Stimulated activated CD8-positive, alpha-beta memory T cell treated with anti-CD3 and anti-CD28 coated beads, Interleukin-15, amount 100 ng/mL, for 4 hours (primary cell): ENCODE measurements around the gene SRRM3.
A peak's percentile ranks its signal among the peaks of the same experiment; 100 is the strongest.
"Not testable (repeated sequence)": the region's sequence is repeated elsewhere in the genome, so short reads cannot be mapped to it uniquely, and the experiment has no call there.

Experiments used
- DNase-seq, 2 donors: peaks; one replicate each; pipeline ENCODE4 v3.0.0-alpha.2; 2020; ENCODE audit warnings: low read depth in 2 of 2

The SRRM3 gene

GRCh38 chr7:76231071-76231470, 29.4 kb downstream of the SRRM3 start:
- no peak for DNase-seq

GRCh38 chr7:76231583-76231982, 29.9 kb downstream of the SRRM3 start:
- DNase-seq, result no peak

- DNase-seq, result no peak
Observed at GRCh38 chr7:76232698-76233097, 31.0 kb downstream of the SRRM3 start.

GRCh38 chr7:76233538-76234281, 32.0 kb downstream of the SRRM3 start:
- no peak for DNase-seq

GRCh38 chr7:76234282-76234584, 32.5 kb downstream of the SRRM3 start:
- DNase-seq, result no peak

- peak; percentile 29 to 51 for DNase-seq
Observed at GRCh38 chr7:76234931-76235441, 33.3 kb downstream of the SRRM3 start.

- no peak for DNase-seq
Observed at GRCh38 chr7:76236224-76236623, 34.5 kb downstream of the SRRM3 start.

GRCh38 chr7:76238326-76238725, 36.6 kb downstream of the SRRM3 start:
- no peak for DNase-seq

GRCh38 chr7:76241141-76241540, 39.4 kb downstream of the SRRM3 start:
- no peak for DNase-seq

GRCh38 chr7:76242517-76243063, 40.9 kb downstream of the SRRM3 start:
- not testable (repeated sequence) for DNase-seq

- no peak for DNase-seq
Observed at GRCh38 chr7:76244781-76245391, 43.2 kb downstream of the SRRM3 start.

- DNase-seq, result no peak
Observed at GRCh38 chr7:76246804-76247389, 45.2 kb downstream of the SRRM3 start.

- DNase-seq, result no peak
Observed at GRCh38 chr7:76247938-76248337, 46.2 kb downstream of the SRRM3 start.

GRCh38 chr7:76252021-76252420, 50.3 kb downstream of the SRRM3 start:
- DNase-seq, result no peak

- DNase-seq, result no peak
Observed at GRCh38 chr7:76254781-76255180, 53.1 kb downstream of the SRRM3 start.

- no peak for DNase-seq
Observed at GRCh38 chr7:76257973-76258372, 56.3 kb downstream of the SRRM3 start.

- no peak for DNase-seq
Observed at GRCh38 chr7:76259124-76260093, 57.7 kb downstream of the SRRM3 start.

- DNase-seq, result peak in 1 of 2 donors; percentile 5
Observed at GRCh38 chr7:76260171-76260703, 58.5 kb downstream of the SRRM3 start.

GRCh38 chr7:76261329-76261728, 59.6 kb downstream of the SRRM3 start:
- DNase-seq, result no peak

GRCh38 chr7:76261931-76262330, 60.2 kb downstream of the SRRM3 start:
- DNase-seq, result no peak

- DNase-seq, result no peak
Observed at GRCh38 chr7:76262683-76263402, 61.1 kb downstream of the SRRM3 start.
